Measurements from ENCODE around the gene EIF3I.

DNA sequence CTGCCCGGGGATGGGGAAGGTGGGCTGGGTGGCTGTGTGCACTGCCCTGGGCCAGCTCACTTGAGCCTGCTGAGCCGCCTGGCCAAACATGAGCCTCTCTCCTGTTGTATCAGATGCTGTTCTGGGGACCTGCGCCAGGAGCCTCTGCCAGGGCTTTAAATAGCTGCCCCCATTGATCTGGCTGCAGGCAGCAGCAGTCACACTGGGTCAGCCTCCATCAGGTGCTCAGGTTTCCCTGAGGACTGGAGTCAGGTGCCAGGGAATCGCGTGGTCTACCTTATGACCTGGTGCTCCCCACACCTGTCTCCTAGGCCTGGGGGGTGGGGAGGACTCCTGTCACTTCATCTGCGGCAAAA lies 22.5 kb upstream of the EIF3I start:
- TF ChIP-seq, protein P1, sequence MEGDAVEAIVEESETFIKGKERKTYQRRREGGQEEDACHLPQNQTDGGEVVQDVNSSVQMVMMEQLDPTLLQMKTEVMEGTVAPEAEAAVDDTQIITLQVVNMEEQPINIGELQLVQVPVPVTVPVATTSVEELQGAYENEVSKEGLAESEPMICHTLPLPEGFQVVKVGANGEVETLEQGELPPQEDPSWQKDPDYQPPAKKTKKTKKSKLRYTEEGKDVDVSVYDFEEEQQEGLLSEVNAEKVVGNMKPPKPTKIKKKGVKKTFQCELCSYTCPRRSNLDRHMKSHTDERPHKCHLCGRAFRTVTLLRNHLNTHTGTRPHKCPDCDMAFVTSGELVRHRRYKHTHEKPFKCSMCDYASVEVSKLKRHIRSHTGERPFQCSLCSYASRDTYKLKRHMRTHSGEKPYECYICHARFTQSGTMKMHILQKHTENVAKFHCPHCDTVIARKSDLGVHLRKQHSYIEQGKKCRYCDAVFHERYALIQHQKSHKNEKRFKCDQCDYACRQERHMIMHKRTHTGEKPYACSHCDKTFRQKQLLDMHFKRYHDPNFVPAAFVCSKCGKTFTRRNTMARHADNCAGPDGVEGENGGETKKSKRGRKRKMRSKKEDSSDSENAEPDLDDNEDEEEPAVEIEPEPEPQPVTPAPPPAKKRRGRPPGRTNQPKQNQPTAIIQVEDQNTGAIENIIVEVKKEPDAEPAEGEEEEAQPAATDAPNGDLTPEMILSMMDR (IDR thresholded peaks at IDR 0.05): no peak
- no peak for TF ChIP-seq POLR2A (IDR thresholded peaks at IDR 0.05)
